Stimulated activated CD4-positive, alpha-beta T cell treated with anti-CD3 and anti-CD28 coated beads, Interleukin-12 subunit alpha, Interleukin-12 subunit beta, amount 100 ng/mL, for 48 hours (primary cell): ENCODE data around the gene REC8.

Experiments used
- DNase-seq, 3 donors: peaks; one replicate each; pipeline ENCODE4 v3.0.0-alpha.2; 2020; ENCODE audit warnings: low read depth in 2 of 3, low spot score in 1 of 3

Gene REC8

DNA sequence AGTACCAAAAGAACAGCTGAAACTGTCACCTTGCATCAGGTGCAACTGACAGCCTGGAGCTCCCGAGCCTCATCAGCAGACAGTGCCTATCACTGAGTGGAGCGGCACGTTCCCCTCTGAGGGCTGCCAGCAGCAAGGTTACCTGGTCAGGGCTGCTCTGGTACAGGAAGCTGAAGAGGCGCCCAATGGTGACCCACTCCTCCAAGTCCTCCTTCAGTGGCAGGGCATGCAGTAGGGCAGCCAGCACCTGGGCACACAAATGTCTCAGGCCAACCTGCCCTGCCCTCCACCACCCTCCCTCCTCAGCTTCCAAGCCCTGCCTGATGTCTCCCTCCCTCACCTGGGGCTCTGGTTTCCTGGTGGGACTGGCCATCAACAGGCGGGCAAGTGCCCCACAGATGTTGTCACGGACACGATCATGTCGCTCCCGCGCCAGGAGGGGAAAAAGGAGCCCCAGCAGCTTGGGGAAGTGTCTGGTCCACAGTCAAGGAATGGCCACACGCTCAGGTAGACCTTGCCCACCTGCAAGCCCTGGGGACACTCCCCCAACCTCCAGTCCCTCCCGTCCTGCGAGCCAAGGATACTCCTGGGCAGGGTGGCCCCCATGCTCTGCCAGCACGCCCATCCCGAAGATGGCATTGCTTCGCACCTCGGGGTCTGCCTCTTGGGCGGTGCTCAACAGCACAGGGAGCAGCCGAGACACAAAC is 9.6 kb downstream of the REC8 start:
- DNase-seq = no peak

DNA sequence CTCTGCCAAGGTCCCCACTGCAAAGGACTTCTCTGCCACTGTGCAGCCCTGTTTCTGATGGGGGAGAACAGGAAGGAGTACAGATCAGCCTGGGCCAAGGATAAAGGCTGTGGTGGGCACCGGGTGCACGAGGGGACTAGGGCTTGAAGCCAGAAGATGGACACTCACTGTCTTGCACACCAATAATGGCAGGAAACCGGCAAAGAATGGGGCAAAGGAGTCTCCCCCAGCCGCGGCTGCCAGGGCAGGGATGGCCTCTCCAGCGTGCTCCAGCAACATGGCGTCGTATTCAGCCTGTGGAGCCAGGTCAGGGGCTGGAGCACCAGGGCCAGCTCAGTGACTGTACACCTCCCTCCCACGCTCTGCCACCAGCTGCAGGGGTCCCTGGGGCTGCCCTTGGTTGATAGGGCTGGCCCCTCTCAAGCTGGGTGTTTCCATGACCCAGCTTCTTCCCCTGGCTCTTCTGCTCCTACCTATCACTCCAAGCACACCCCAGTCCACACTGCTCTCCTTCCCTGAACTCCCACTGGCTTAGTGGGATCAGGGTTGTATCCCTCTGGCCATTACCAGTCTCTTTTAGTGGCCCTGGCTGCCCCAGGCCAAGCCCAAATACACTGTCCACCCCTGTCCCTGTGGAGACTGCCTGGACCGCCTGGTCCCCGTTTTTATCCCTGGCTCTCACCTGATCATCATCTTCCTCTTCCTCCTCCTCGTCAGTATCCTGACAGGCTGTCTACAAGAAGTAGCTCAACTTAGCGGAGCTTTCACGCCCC is 10.4 kb downstream of the REC8 start:
- no peak for DNase-seq

GRCh38 chr14:24183014-24183481 is 11.2 kb downstream of the REC8 start:
- DNase-seq = no peak

GRCh38 chr14:24184104-24184970 is 12.5 kb downstream of the REC8 start:
- DNase-seq = no peak

GRCh38 chr14:24185026-24185425 is 13.1 kb downstream of the REC8 start:
- DNase-seq = no peak

DNA sequence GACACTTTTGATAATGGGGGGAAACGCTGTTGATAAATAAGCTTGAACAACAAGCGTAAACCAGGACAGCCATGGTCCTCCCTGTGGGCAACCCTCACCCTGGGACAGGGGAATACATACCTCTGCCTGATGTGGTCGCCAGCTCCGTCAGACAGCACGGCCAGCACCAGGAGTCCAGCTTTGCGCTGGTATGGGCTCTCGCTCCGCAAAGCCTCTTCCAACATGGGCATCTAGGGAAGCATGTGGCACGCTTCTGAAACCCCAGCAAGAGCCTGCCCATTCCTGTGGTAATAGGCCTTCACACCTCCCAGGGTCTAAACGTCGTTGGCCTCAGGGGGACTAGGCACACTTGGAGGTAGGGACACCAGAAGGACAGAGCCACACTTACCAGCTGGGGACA is 13.9 kb downstream of the REC8 start:
- no peak for DNase-seq

- no peak for DNase-seq
These were observed 15.1 kb downstream of the REC8 start for GRCh38 chr14:24186831-24187538.

- DNase-seq = no peak
These were observed 15.6 kb downstream of the REC8 start for GRCh38 chr14:24187539-24187915.

DNA sequence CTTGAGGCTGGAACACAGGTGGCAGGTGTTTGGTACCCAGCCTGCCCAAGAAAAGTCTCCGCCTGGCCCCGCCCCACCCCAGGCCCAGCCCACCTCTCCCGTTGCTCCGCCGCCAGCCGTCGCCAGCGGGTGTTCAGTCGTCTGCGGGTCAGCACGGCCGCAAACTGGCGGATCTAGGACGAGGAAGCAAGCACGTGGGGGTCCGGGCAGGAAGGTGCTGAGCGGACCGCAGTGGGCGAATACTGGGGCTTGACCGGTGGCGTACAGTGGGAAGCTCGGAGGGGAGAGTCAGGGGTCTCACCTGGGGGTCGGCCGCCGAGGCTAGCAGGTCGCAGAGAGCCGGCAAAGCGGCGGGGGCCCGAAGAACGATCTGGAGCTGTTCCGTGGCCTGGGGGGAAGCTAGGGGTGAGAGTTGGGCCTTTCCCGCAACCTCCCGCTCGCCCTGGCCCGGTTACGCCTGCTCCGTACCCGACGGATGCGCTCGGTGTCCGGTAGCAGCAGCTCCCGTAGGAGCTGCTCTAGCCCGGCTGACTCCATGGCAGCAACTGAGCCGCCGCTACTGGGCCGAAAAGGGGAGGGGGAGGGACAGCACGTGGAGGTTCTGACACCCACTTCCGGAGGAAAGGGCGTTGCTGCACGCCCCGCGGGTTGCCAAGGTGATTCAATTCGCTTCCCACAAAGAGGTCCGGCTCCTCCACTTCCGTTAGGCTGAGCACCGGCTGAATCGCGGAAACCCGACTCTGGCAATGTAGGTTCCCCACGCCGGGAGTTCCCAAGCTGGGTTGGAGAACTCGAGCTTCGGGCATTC is 16.6 kb downstream of the REC8 start, which contains the start of gene IPO4:
TSS of gene IPO4 (minus strand) at position 566 of the 808 bp plus-strand sequence. CDS start at position 537, 29 bp downstream.
- DNase-seq = peak; percentile 91 to 94 (median 92)

GRCh38 chr14:24189059-24189375 is 17.1 kb downstream of the REC8 start:
- DNase-seq = no peak

GRCh38 chr14:24189460-24189859 is 17.6 kb downstream of the REC8 start:
- DNase-seq = no peak

DNA sequence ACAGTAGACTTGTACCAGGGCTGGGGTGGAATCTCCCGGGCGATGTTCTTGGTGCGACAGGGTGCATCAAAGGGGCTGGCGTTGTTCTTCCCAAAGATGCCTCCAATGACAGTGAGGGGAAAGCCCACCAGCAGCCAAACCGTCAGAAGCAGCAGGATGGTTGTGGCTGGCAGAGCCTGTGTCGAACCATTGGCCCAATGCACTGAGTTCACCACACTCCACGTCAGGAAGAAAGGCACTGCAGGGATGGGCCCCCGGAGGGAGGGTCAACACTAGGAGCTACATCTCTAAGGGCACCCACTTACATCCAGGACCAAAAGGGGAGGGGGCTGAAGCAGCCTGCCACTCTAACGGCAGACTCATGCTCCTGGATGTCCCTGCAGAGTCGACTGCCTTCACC is 18.5 kb downstream of the REC8 start:
- no peak for DNase-seq

DNA sequence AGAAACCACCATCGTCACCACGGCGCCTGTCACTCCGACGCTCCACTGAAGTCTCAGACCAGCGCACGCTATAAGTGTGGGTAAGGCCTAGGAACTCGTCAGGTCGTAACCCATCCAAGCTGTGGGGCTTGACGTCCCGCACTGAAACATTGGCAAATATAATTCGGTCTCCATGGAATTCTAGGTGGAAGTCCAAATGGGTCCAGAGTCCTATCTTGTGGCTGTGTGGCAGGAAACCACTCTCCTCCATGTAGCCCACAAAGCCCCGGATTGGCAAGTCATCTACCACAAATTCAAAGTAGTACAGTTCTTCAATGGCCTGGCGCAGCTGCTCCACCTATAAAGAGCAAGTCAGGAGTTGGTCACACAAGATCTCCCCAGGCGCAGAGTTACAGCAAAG is 21.1 kb downstream of the REC8 start:
- no peak for DNase-seq

DNA sequence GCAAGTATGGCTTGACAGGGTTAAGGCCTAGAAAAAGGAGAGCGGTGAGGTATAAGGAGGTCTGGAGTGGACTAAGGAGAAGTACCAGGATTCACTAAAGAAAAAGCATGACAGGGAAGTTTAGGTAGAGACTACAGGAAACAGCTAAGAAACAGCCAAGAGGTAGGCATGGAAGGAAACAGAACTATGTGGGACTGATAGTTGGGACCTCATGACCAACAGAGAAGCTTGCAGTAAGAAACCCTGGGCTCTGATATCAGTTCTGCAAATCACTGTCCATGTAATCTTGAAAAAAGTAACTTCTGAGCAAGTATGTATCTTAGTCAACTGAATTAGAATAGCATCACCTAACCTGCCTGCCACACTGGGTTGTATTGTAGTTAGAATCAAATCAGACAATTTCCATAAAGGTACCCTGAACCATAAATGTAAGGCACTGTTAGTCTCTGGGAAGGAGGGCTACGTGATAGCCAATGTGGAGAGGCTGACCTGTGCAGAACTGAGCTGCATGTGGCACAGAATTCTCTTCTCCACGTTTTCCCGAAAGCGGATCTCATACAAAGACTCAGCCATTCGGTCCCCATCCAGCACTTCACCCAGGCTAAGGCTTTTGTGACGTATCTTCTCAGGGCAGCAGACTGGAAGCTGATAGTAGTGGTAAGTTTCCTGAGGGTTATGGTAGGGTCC is 22.4 kb downstream of the REC8 start:
- no peak for DNase-seq

- DNase-seq = no peak
These were observed 22.9 kb downstream of the REC8 start for GRCh38 chr14:24194873-24195185.

DNA sequence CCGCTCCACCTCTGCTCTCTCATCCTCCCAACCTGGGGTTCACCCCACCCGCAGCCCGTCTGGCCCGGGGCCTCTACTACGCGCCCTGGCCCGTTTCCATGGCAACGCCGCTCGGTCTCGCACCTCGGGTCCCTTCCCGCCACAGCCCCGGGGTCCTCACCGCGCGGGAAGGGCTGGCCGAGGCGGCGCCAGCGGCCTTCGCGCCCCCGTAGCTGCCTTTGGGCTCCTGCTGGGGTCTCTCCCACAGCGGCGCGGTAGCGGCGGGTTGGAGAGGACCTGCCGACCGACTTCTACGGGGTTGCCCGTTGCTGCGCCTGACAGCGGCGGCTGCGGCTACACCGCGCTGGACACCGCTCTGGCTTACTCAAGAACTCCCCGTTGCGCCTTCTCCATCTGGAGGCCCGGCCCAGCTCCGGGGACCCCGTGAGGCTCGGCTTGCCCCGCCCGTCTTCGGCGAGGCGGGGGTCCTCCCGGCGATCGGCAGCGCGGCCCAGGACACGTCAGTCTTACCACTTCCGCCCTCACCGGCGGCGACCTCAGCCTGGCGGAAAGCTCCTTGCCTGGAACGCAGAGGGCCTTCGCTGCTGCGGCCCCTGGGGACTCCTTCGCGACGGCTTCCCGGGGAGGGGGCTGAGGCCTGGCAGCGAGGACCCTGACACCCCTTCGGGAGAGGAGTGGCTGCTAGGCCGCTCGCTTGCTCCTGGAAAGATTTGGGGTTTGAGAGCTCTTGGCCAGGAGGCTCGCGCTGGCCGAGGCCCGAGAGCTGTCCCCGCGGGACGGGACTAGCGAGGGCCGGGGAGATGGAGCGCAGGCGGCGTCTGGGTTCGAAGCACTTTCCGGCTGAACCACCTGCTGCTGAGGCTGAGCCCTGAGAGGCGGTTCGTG is 23.5 kb downstream of the REC8 start, which contains the start of gene TM9SF1:
TSS of gene TM9SF1 (minus strand) at position 256 of the 885 bp plus-strand sequence. CDS start 422 bp downstream, outside the sequence.
- peak; percentile 72 to 82 (median 79) for DNase-seq

DNA sequence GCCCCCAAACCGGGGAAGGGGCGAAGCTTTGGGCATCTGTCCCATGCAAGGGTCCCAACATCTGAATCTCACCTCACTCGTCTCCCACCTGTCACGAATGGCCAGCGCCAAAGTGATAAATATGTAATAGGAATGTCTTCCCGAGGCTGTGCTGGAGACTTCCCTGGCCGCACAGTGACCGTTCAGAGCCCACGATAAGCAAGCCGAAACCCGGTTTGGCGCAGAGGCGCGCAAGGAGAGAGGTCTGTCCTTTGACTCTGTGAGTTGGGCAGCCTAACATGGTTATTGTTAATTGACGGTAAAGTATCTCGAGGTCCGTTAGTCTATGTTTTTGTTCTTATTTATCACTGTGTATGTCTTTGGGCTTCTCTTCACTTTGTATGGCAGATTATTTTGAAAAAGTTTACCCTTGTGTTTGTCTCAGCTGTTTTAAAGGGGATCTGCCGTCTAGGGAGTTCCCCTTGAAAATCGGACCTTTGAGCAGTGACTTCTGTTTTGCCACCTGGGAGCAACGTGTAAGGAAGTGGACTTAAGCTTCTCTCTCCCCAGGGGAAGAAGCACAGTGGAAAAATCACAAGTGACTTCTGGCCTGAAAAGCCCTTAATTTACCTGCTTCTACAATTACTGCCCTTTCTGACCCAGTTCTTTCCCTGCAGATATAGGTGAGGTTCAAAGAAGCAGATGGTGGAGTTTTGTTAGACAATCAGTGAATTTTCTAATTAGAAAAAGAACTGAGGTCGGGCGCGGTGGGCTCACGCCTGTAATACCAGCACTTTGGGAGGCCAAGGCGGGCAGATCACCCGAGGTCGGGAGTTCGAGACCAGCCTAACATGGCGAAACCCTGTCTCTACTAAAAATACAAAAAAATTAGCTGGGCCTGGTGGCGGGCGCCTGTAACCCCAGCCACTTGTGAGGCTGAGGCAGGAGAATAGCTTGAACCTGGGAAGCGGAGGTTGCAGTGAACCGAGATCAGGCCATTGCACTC is 24.5 kb downstream of the REC8 start:
- DNase-seq = no peak
